CD8-positive, alpha-beta memory T cell (primary cell): Measurements from ENCODE around the gene MSI2. TPM values are rescaled to one million over a fixed set of nuclear protein-coding genes. Genes with fewer than 3 reads are reported as not detected.

ENCODE experiments used
- CTCF ChIA-PET: fragments of 350-600 bp; sonication (Branson Sonifier 250); formaldehyde crosslinking; loops from one replicate; lab custom pipeline; 2021; ENCODE audit warnings: antibody characterized with exemption; lab: Charles Lee
- POLR2A ChIA-PET: fragments of 350-600 bp; sonication (Branson Sonifier 250); formaldehyde crosslinking; loops from one replicate; lab custom pipeline; 2021; ENCODE audit warnings: antibody characterized with exemption; lab: Charles Lee
- DNase-seq, 5 donors: peaks; one replicate each; pipeline versions ENCODE4 v3.0.0 to v3.0.0-alpha.2; 2020 to 2022; ENCODE audit warnings: mixed read lengths in 1 of 5
- H3K27ac ChIP-seq: one replicate; pipeline ENCODE4 v1.7.0; 2013; ENCODE audit warnings: low read depth, mild to moderate bottlenecking, low read length, moderate library complexity
- H3K27me3 ChIP-seq: 2 replicates; pipeline ENCODE4 v1.7.0; 2013; ENCODE audit warnings: low read length, mild to moderate bottlenecking; ENCODE audit not compliant: insufficient read depth, poor library complexity, severe bottlenecking
- H3K36me3 ChIP-seq: 2 replicates; pipeline ENCODE4 v1.7.0; 2013; ENCODE audit warnings: mild to moderate bottlenecking, low read length, moderate library complexity; ENCODE audit not compliant: insufficient read depth
- H3K4me1 ChIP-seq: 2 replicates; pipeline ENCODE4 v1.7.0; 2013; ENCODE audit warnings: mild to moderate bottlenecking, low read length, moderate library complexity; ENCODE audit not compliant: insufficient read depth
- H3K4me3 ChIP-seq: 2 replicates; pipeline ENCODE4 v1.7.0; 2013; ENCODE audit warnings: mild to moderate bottlenecking, low read length
- H3K9me3 ChIP-seq: 2 replicates; pipeline ENCODE4 v1.7.0; 2013; ENCODE audit warnings: mild to moderate bottlenecking, low read length
- H3K27ac Mint-ChIP-seq, 8 donors: one replicate each; pipeline ENCODE4 v1.8.0; 2020 to 2021; ENCODE audit warnings: mixed read lengths in 8 of 8, mild to moderate bottlenecking in 6 of 8, inconsistent platforms in 3 of 8, moderate library complexity in 3 of 8
- H3K27me3 Mint-ChIP-seq, 2 donors: one replicate each; pipeline ENCODE4 v1.8.0; 2020 to 2021; ENCODE audit warnings: mixed read lengths in 2 of 2, mild to moderate bottlenecking in 1 of 2, moderate library complexity in 1 of 2
- H3K36me3 Mint-ChIP-seq, 3 donors: one replicate each; pipeline ENCODE4 v1.8.0; 2020 to 2021; ENCODE audit warnings: mixed read lengths in 3 of 3, inconsistent platforms in 1 of 3, mild to moderate bottlenecking in 1 of 3
- H3K4me1 Mint-ChIP-seq, 3 donors: one replicate each; pipeline ENCODE4 v1.8.0; 2020 to 2021; ENCODE audit warnings: mixed read lengths in 3 of 3, inconsistent platforms in 1 of 3, mild to moderate bottlenecking in 1 of 3
- H3K4me3 Mint-ChIP-seq, 7 donors: one replicate each; pipeline ENCODE4 v1.8.0; 2020 to 2021; ENCODE audit warnings: mixed read lengths in 7 of 7, mild to moderate bottlenecking in 6 of 7, moderate library complexity in 4 of 7, inconsistent platforms in 2 of 7
- H3K9me3 Mint-ChIP-seq, 5 donors: one replicate each; pipeline ENCODE4 v1.8.0; 2020 to 2022; ENCODE audit warnings: mixed read lengths in 5 of 5, mild to moderate bottlenecking in 3 of 5, moderate library complexity in 2 of 5, inconsistent platforms in 1 of 5
- polyA plus RNA-seq: library from polyadenylated mRNA; unstranded; fragments of 300-500 nt; fragmentation: Illumina TruSeq; gene quantifications from one replicate; pipeline ENCODE4 v1.2.3, GENCODE V29; 2021
- total RNA-seq, 2 experiments: library from RNA; stranded (reverse); gene quantifications; one replicate each; pipeline ENCODE4 v1.2.3, GENCODE V29; 2021

Gene MSI2
- total and polyA plus RNA-seq, 3 experiments from 2014 or later: 2.3 to 58.0 (median 57.1) TPM

GRCh38 chr17:57391857-57392471 lies 135.6 kb downstream of the MSI2 start:
- no peak for DNase-seq
- ChIA-PET CTCF (no interaction called here), POLR2A (no interaction called here)
- Histone ChIP-seq H3K27ac (no peak overlapping the region), H3K36me3 (no peaks in the 10 kb centered on the region), H3K4me1 (no peaks in the 10 kb centered on the region), H3K9me3 (no peaks in the 10 kb centered on the region), H3K27me3 (no peaks in the 10 kb centered on the region), H3K4me3 (no peak overlapping the region)
- no peaks in the 10 kb centered on the region for H3K27me3 Mint-ChIP-seq
- H3K4me1 Mint-ChIP-seq: peaks cover 17 to 34% (median 19%) of the 10 kb centered on the region in 3 donors
- no peak overlapping the region for H3K4me3 Mint-ChIP-seq
- H3K36me3 Mint-ChIP-seq: peaks cover 10 to 49% (median 45%) of the 10 kb centered on the region in 3 donors
- H3K27ac Mint-ChIP-seq: no peak overlapping the region
- peaks cover 18 to 26% (median 20%) of the 10 kb centered on the region in 5 donors for H3K9me3 Mint-ChIP-seq

GRCh38 chr17:57393368-57393767 lies 137.0 kb downstream of the MSI2 start:
- Mint-ChIP-seq H3K4me1 (peaks cover 19 to 39% (median 21%) of the 10 kb centered on the region in 3 donors), H3K27me3 (no peaks in the 10 kb centered on the region), H3K36me3 (peaks cover 10 to 36% (median 35%) of the 10 kb centered on the region in 3 donors), H3K27ac (no peak overlapping the region), H3K9me3 (peaks cover 11 to 15% (median 13%) of the 10 kb centered on the region in 5 donors), H3K4me3 (no peak overlapping the region)
- H3K4me1 ChIP-seq: no peaks in the 10 kb centered on the region
- ChIA-PET CTCF (no interaction called here), POLR2A (no interaction called here)
- no peak for DNase-seq
- no peak overlapping the region for H3K4me3 ChIP-seq
- no peak overlapping the region for H3K27ac ChIP-seq
- no peaks in the 10 kb centered on the region for H3K9me3 ChIP-seq
- H3K36me3 ChIP-seq: no peaks in the 10 kb centered on the region
- H3K27me3 ChIP-seq: no peaks in the 10 kb centered on the region

GRCh38 chr17:57394375-57394774 lies 138.1 kb downstream of the MSI2 start:
- H3K36me3 Mint-ChIP-seq: peaks cover 8 to 32% (median 28%) of the 10 kb centered on the region in 3 donors
- Histone ChIP-seq H3K27ac (no peak overlapping the region), H3K27me3 (no peaks in the 10 kb centered on the region), H3K4me3 (no peak overlapping the region), H3K9me3 (no peaks in the 10 kb centered on the region), H3K36me3 (no peaks in the 10 kb centered on the region), H3K4me1 (no peaks in the 10 kb centered on the region)
- CTCF ChIA-PET: no interaction called here
- no peaks in the 10 kb centered on the region for H3K27me3 Mint-ChIP-seq
- peak overlapping the region in 1 of 8 donors; percentile 57 for H3K27ac Mint-ChIP-seq
- no peak overlapping the region for H3K4me3 Mint-ChIP-seq
- peaks cover 8 to 15% (median 11%) of the 10 kb centered on the region in 5 donors for H3K9me3 Mint-ChIP-seq
- no peak for DNase-seq
- H3K4me1 Mint-ChIP-seq: peaks cover 20 to 40% (median 24%) of the 10 kb centered on the region in 3 donors
- POLR2A ChIA-PET: no interaction called here

GRCh38 chr17:57395721-57396321 lies 139.5 kb downstream of the MSI2 start:
- ChIA-PET POLR2A (no interaction called here), CTCF (no interaction called here)
- peaks cover 23 to 38% (median 25%) of the 10 kb centered on the region in 3 donors for H3K4me1 Mint-ChIP-seq

GRCh38 chr17:57396511-57396921 lies 140.2 kb downstream of the MSI2 start:
- Mint-ChIP-seq H3K4me3 (no peak overlapping the region), H3K4me1 (peaks cover 23 to 40% (median 29%) of the 10 kb centered on the region in 3 donors), H3K27ac (peak overlapping the region in 2 of 8 donors; percentile 8 to 24), H3K36me3 (peaks cover 7 to 37% (median 23%) of the 10 kb centered on the region in 3 donors), H3K27me3 (no peaks in the 10 kb centered on the region), H3K9me3 (peaks cover 8 to 13% (median 11%) of the 10 kb centered on the region in 5 donors)
- Histone ChIP-seq H3K36me3 (no peaks in the 10 kb centered on the region), H3K4me1 (no peaks in the 10 kb centered on the region), H3K4me3 (no peak overlapping the region), H3K27ac (no peak overlapping the region), H3K9me3 (no peaks in the 10 kb centered on the region), H3K27me3 (no peaks in the 10 kb centered on the region)
- no peak for DNase-seq
- POLR2A ChIA-PET: no interaction called here
- CTCF ChIA-PET: no interaction called here

More at GRCh38 chr17:57395721-57396321, 139.5 kb downstream of the MSI2 start:
- peak overlapping the region in 3 of 8 donors; percentile 59 to 71 (median 69) for H3K27ac Mint-ChIP-seq
- peaks cover 8 to 13% (median 11%) of the 10 kb centered on the region in 5 donors for H3K9me3 Mint-ChIP-seq
- peaks cover 5 to 32% (median 23%) of the 10 kb centered on the region in 3 donors for H3K36me3 Mint-ChIP-seq
- H3K4me3 Mint-ChIP-seq: no peak overlapping the region
- Histone ChIP-seq H3K27me3 (no peaks in the 10 kb centered on the region), H3K4me3 (no peak overlapping the region), H3K27ac (no peak overlapping the region), H3K9me3 (no peaks in the 10 kb centered on the region), H3K4me1 (no peaks in the 10 kb centered on the region), H3K36me3 (no peaks in the 10 kb centered on the region)
- no peaks in the 10 kb centered on the region for H3K27me3 Mint-ChIP-seq
- DNase-seq: no peak

GRCh38 chr17:57397402-57397801 lies 141.1 kb downstream of the MSI2 start:
- Histone ChIP-seq H3K36me3 (no peaks in the 10 kb centered on the region), H3K4me1 (no peaks in the 10 kb centered on the region), H3K27ac (no peak overlapping the region), H3K4me3 (no peak overlapping the region), H3K27me3 (no peaks in the 10 kb centered on the region), H3K9me3 (no peaks in the 10 kb centered on the region)
- ChIA-PET POLR2A (no interaction called here), CTCF (no interaction called here)
- no peak overlapping the region for H3K27ac Mint-ChIP-seq
- peaks cover 7 to 44% (median 15%) of the 10 kb centered on the region in 3 donors for H3K36me3 Mint-ChIP-seq
- H3K27me3 Mint-ChIP-seq: peaks cover 0 to 2% of the 10 kb centered on the region in 2 donors
- peaks cover 23 to 40% (median 29%) of the 10 kb centered on the region in 3 donors for H3K4me1 Mint-ChIP-seq
- H3K9me3 Mint-ChIP-seq: peaks cover 7 to 10% (median 9%) of the 10 kb centered on the region in 5 donors
- DNase-seq: no peak
- H3K4me3 Mint-ChIP-seq: no peak overlapping the region

- Mint-ChIP-seq H3K4me3 (no peak overlapping the region), H3K36me3 (peaks cover 1 to 47% (median 22%) of the 10 kb centered on the region in 3 donors), H3K4me1 (peaks cover 23 to 46% (median 39%) of the 10 kb centered on the region in 3 donors), H3K9me3 (no peaks in the 10 kb centered on the region), H3K27ac (no peak overlapping the region), H3K27me3 (peaks cover 0 to 2% of the 10 kb centered on the region in 2 donors)
- no peak for DNase-seq
- H3K27me3 ChIP-seq: no peaks in the 10 kb centered on the region
- CTCF ChIA-PET: no interaction called here
- no peaks in the 10 kb centered on the region for H3K9me3 ChIP-seq
- no peaks in the 10 kb centered on the region for H3K36me3 ChIP-seq
- H3K27ac ChIP-seq: no peak overlapping the region
- H3K4me1 ChIP-seq: no peaks in the 10 kb centered on the region
- POLR2A ChIA-PET: no interaction called here
- H3K4me3 ChIP-seq: no peak overlapping the region
Measured at GRCh38 chr17:57399690-57400089, 143.4 kb downstream of the MSI2 start.

- Histone ChIP-seq H3K27me3 (no peaks in the 10 kb centered on the region), H3K4me3 (no peak overlapping the region), H3K4me1 (no peaks in the 10 kb centered on the region), H3K27ac (no peak overlapping the region), H3K36me3 (no peaks in the 10 kb centered on the region), H3K9me3 (no peaks in the 10 kb centered on the region)
- no peak for DNase-seq
- Mint-ChIP-seq H3K36me3 (peaks cover 0 to 54% (median 25%) of the 10 kb centered on the region in 3 donors), H3K9me3 (no peaks in the 10 kb centered on the region), H3K4me1 (peaks cover 15 to 43% (median 34%) of the 10 kb centered on the region in 3 donors), H3K4me3 (no peak overlapping the region), H3K27ac (peak overlapping the region in 2 of 8 donors; percentile 6 to 10), H3K27me3 (peaks cover 0 to 2% of the 10 kb centered on the region in 2 donors)
- CTCF ChIA-PET: no interaction called here
- POLR2A ChIA-PET: no interaction called here
Measured at GRCh38 chr17:57400648-57401047, 144.3 kb downstream of the MSI2 start.
